8988T (cell line): ENCODE results near the gene BCOR.

Experiments used
- DNase-seq: peaks from one replicate; pipeline ENCODE4 v3.0.0; 2011

Gene BCOR

GRCh38 chrX:40015693-40016092 lies 82.1 kb downstream of the BCOR start:
- no peak for DNase-seq

GRCh38 chrX:40013266-40014195 lies 84.2 kb downstream of the BCOR start:
- DNase-seq: no peak

- DNase-seq: no peak
These were observed 84.9 kb downstream of the BCOR start for GRCh38 chrX:40012868-40013265.

GRCh38 chrX:40012039-40012867 lies 85.5 kb downstream of the BCOR start:
- DNase-seq: no peak

- DNase-seq: no peak
These were observed 86.3 kb downstream of the BCOR start for GRCh38 chrX:40011322-40012038.

- DNase-seq: no peak
These were observed 87.0 kb downstream of the BCOR start for GRCh38 chrX:40010550-40011321.

- DNase-seq: no peak
These were observed 87.9 kb downstream of the BCOR start for GRCh38 chrX:40009890-40010289.

GRCh38 chrX:40009462-40009851 lies 88.3 kb downstream of the BCOR start:
- no peak for DNase-seq

GRCh38 chrX:40008791-40009461 lies 88.8 kb downstream of the BCOR start:
- DNase-seq: no peak

GRCh38 chrX:40007756-40008705 lies 89.7 kb downstream of the BCOR start:
- DNase-seq: no peak

GRCh38 chrX:40007131-40007755 lies 90.5 kb downstream of the BCOR start:
- DNase-seq: no peak

- no peak for DNase-seq
These were observed 91.4 kb downstream of the BCOR start for GRCh38 chrX:40006106-40007017.

- DNase-seq: no peak
These were observed 92.3 kb downstream of the BCOR start for GRCh38 chrX:40005292-40006011.

GRCh38 chrX:40004921-40005291 lies 92.9 kb downstream of the BCOR start:
- no peak for DNase-seq

GRCh38 chrX:40004246-40004535 lies 93.6 kb downstream of the BCOR start:
- DNase-seq: no peak

GRCh38 chrX:40003428-40004245 lies 94.1 kb downstream of the BCOR start:
- DNase-seq: no peak

GRCh38 chrX:40003071-40003427 lies 94.7 kb downstream of the BCOR start:
- DNase-seq: no peak
